Midbrain (tissue), 1 donor: ENCODE results near the gene ENOX1.
A peak's percentile ranks its signal among the peaks of the same experiment; 100 is the strongest.

ENCODE experiments used
- DNase-seq: peaks from one replicate; lab custom pipeline; 2025; lab: John Stamatoyannopoulos, UW

ENOX1 gene

DNA sequence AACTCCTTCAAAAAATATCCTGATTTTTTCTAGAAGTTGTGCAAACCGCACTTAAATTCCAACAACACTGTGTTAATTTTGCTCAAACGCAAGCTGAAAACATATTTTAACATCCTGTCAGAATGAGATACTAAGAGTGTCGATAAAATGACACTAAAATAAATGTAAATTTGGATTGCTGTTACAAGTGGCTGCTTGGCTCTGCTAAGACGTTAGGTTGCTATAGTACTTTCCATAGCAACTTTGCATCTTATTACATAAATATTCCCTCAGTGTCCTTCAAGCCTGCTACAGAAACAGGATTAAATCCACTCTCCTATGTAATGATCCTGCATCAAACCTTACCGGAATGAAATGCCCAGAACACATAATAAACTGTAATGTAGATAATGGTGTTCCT lies 471.2 kb downstream of the ENOX1 start:
- no peak for DNase-seq

DNA sequence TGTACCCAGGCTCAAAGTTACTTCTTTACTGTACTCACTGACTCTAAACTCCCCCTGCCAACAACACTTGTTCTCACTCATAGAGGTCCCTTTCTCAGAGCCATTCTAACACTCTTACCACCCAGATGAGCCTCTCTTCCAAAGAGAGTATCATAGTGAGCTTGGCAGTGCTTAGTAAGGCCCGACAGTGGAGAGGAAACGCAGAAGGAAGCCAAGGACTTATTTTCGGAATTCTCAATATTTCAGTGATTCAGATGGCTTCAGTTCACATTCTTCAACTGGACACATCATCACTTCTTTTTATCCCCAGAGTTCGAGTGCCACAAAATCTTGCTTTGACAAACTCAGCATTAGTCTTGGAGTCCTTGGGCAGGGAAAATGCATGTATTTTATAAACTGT lies 477.5 kb downstream of the ENOX1 start:
- no peak for DNase-seq

DNA sequence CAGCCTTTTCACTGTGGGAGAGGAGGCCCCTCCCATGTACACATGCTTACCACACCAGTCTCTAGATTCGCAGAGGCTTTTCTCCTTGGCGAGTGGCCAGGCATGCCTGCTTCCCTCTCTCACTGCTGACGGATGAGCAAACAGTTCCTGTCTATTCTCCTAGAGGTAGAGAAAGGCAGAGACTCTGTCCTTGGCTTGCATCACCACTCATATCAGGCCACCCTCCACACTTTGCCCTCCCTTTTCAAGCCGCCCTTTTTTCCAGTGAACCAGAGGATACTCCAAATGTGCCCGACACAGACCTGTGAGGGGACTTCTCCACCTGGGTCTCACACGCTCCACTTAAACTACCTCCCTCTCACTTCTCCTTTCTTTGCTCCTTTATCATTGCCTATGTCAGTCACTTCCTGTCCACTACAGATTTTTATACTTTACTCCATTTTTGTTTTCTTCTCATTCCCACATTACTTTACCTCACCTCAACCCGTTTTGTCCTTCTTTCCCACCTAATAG lies 478.8 kb downstream of the ENOX1 start:
- DNase-seq, result no peak

DNA sequence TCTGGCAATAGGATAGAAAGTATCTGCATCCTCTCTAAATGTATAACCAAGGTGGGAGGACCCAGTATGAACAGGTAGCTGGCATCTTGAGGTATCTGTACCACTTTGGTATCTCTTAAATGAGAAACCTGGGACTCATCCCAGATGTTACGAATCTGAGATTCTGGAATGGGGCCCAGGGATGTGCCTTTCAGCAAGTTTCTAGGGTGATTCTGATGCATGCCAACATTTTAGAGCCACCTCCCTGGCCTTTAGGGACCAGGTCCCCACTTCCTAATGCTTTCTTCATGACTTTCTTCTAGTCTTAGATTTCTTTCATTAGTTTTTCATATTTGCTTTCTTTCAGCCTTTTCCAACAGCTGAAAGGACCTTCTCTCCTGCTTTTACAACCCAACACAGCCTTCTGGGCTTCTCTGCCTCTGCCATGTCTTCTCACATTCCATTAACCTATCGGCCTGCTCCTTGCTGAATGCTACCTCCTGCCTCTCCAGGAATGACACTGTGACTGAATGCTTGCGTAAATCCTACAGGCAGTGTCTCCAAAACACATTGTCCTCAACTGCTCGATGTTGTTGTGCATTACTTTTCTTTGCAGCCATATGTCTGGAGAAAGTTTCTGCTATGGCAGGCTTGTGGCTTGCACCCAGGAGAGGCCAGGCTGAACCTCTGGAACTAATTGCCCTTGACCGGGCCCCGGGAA lies 479.4 kb downstream of the ENOX1 start:
- DNase-seq, result no peak

DNA sequence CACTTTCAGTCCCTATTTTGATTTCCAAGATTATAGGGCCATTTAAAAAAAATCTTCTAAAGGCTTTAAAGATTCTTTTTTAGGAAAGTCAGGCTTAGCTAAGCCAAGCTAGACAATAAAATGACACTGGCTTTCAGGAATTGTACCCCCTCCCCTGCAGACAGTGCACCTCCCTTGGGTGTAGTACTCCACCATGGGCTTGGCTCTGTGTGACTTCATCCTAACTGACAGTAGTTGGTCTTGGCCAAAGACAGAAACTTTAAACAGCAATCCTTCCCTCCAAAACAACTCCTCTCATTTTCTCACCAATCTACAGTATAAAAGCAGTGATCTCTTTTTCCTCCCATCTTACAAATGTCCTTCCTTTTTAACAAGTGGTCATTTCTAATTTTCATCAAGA lies 480.4 kb downstream of the ENOX1 start:
- no peak for DNase-seq

DNA sequence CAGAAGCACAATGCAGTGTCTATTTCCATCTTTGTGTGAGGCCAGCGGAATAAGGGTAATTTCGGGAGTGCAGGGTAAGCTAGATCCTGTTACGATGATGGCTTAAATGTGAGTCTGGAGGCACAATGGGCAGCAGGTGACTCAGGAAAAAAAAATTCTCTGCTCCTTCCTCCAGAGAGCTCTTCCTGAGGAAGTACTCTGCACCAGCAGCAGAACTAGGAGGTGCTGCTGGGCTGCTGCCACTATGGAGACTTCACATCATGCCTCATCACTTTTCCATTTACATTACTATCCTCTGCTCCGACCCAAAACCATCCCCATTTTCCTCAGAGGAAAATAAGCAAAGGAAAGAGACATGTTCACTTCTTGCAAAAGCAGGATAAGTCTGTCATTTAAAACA lies 481.4 kb downstream of the ENOX1 start:
- DNase-seq, result no peak

DNA sequence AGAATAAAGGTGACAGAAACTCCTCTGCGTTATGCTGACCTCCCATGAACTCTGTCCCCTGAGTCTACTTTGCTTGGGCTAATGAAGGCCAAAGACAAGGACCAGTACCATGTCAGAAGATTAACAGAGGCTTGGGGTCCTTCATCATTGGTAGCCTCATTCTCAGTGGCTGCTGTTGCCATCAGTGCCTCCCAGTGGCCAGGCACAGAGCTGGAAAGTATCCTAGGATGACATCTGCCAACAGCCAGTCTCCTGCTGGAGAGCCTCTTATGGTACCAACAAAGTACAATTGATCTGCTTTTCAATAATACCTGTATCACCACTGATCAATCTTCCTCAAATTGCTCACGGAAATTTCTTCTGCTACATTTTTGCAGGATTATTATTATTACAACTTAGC lies 481.8 kb downstream of the ENOX1 start:
- DNase-seq, result peak; percentile 19

DNA sequence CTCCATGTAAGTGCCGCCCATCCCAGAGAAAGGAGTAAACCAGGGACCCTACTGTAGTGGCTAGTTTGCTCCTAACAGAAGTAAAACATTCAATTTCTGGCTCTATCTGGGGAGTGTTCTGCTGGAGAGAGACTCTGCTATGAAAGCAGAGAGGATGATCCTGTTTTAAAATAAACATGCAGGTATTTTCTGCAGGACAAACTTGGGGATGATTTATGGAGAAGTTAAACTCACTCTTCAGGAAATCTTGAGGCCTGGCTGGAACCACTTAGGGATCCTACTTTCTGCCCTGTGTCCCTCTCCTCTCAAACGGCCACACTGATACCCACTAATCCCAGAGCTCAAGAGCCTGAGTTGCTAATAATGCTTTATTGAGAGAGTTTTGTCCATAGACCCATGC lies 482.3 kb downstream of the ENOX1 start:
- DNase-seq, result no peak

DNA sequence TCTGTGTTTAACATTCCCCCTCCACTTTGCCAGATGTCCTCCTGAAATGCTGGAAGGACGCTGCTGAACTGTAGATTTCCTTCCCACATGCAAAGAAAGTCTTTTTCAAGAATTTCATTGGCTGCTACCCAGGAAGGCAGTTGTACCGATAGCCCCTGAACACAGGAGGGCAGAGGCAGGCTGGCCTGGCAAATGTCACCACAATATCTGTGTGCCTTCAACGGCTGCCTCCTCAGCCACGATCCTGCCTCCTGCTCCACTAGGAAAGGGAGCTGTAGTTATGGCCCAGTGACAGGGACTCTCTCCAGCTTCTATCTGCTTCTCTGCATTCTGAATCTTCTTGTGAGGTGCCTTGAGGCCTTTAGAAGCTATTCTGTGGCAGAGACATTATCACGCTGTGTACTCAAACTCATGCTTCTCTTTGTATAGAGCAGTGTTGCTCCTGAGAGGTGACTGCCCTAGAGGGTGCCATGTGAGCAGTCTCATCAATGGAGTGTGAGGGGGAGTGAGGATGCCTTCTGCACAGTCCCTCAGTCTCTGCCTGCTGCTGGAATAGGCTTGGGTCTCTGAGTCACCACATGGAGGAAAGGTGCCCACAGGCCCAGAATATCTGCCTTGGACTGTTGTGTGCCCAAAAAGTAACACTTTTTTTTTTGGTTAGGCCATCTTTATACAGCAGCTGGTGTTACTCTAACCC lies 483.6 kb downstream of the ENOX1 start:
- DNase-seq, result peak; percentile 68

DNA sequence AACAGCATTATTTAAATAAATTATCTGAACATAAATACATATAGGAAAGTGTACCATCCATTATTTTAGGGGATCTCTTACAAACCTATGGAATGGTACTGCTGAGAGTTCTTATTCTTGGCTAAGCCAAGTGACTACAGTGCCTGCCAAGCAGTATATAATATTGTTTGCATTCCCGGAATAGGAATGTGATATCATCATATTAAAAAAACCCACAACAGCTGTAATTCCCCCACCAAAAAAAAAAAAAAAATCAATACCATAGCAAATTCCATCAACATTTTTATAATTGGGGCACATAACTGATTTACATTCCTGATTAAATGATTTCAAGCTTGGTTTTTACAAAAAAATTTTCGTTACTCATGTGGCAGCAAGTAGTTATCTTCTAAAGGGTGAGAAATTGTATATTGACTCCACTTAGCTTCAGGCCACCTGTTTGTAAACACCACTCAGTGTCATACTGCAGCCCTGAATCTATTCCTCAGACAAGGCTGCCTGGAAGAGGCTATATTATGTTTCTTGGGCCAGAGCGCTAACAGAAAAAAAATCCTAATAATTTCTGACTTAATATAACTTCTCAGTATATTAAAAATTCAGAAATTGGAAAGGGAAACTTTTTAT lies 485.3 kb downstream of the ENOX1 start:
- DNase-seq, result no peak

DNA sequence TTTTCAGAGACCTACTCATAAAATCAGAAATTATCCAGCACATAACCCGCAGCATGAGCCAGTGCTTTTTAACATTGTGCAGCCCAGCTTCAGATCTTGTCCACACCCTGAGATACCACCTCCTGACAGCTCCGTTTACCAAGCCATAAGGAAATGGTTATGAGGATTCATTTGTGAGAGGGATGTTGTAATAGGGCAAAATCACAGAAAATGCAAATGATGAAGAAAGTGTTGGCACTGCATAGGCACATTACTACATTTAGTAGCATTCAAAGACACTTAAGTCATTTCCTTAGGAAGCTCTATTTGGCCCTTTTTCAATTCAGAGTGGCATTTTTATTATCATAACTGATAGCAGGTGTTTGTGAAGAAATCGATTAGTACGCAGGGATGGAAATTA lies 485.9 kb downstream of the ENOX1 start:
- DNase-seq, result no peak

DNA sequence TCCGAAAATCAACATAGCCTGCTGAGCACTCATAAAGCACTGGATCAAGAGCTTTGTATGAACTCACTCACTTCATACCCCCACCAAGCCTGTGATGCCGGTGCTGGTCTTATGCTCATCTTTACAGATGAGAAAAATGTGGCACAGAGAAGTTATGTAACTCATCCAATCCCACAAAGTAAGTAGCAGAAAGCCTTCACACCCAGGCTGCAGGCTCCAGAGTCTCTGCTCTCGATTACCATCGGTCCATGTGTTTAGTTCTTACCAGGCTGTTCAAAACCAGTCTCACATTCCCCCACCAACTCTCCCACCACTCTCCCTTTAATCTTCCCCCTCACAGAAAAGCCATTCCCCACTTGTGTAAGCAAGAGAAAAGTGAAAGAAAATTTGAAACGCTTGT lies 487.4 kb downstream of the ENOX1 start:
- no peak for DNase-seq

DNA sequence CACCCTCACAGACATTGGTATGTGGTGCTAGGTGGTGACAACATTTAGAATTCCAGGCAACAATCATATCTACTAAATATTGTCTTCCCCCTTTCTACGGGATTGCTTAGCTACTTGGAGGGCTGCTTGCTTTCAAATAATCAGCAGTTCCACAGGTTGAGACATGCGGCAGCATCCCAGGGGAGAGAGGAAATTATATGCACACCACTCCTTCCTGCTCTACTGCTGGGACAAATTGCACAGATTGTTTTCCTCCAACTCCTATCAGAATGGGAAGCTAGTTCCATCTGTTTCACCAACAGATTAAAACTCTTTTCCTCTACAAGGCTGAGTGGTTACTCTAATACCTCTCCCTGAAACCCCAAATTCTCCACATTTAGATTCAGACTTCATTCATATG lies 488.0 kb downstream of the ENOX1 start:
- DNase-seq, result no peak

DNA sequence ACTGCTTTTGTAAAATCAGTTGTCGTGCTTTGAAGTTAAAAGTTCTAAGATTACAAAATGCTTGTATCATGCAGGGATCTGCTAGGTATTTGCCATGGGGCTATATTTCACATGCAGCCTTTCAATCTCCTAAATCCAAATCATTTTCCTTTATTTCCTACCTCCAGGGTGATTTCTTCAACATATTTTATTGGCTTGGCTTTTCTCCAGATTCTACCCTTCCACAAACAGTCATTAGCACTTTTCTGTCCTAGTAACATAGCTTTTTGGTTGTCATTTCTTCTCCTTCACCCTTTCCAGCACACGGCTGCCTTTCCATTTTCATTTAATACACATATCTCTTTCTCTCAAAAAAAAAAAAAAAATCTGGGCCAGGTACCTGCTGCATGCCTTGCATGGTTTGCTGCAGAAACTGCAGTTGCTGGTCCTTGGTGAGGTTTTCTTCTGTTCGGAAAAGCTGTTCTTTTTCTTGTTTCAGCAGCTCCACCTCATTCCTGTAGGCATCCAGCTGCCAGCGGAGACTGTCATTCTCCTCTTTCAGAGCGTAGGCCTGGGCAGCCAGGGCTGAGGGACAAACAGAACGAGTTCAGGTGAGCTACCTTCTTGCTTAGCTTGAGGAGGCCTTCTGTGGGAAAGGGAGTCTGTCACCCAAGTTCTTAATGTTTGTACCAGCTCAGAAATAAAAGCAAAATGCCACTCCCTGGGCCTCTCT lies 488.6 kb downstream of the ENOX1 start:
- DNase-seq, result no peak

DNA sequence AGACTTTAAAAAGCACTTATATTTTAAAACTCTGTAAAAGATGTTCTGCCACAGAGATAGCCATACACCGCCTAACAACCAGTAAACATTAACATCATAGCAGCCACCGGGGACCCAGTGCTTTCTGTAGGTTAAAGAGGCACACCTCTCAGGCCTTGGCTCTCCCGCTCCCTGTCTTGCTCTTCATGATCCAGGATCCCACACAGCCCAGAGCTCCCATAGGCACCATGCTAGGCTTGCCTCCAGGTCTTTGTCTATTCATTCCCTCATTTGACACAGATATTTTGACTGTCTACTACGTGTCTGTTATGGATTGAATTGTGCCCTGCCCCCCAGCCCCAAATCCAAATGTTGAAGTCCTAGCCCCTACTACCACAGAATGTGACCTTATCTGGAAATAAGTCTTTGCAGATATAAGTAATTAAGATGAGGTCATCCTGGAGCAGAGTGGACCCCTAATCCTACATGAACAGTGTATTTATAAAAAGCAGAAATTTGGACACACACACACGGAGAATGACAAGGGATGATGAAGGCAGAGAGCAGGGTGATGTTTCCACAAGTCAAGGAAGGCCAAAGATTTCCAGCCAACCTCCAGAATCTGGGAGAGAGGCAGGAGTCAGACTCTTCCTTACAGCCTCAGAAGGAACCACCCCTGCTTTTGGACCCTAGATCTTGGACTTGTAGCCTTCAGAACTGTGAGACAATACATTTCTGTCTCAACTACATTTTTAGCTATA lies 490.8 kb downstream of the ENOX1 start:
- DNase-seq, result no peak

DNA sequence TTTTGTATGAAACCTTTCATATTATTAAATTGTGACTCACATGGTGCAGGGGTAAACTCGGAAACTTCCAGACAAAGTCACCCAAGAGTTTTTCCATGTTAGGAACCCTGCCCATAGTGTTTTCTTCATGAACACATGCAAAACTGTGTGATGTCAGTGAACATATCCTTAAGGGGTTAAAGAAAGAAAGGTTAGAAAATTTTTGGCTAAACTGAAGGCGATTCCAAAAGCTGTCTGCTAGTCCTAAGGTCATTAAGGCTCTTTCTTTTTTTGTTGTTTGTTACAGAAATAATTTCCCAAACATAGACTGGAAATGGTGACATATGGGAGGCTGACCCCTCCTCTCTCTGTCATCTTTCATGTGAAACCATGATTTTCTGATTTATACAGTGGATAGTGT lies 491.5 kb downstream of the ENOX1 start:
- no peak for DNase-seq

DNA sequence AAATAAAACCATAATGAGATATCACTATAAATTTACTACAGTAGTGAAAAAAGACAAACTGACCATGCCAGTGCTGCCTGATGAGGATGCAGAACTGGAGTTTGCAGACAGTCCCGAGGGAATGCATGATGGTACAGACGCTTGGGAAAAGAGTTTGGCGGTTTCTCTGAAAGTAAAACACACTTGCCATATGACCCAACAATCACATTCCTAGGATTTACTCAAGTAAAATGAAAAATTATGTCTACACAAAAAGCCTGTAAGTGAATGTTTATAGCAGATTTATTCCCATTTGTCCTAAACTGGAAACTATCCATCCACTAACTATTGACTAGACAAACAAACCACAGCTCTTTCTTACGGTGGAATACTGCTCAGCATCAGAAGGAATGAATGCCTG lies 492.4 kb downstream of the ENOX1 start:
- no peak for DNase-seq

DNA sequence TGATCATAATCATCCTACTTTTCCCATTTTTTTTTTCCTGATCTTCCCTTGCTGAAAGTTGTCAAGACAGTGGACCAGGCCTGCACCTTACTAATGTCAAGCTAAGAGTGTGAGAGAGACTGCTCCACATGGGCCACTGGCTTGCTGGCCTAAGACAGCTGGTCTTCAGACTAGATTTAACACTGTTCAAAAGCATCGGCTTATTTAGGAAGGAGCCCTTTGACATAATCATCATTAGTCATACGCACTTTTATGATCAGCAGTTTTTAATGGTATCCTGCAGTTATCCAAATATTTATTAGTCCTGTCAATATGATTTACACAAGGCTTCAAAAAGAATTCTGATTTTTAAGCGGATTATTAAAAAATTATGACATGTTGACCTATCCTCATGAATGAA lies 492.8 kb downstream of the ENOX1 start:
- DNase-seq, result no peak

DNA sequence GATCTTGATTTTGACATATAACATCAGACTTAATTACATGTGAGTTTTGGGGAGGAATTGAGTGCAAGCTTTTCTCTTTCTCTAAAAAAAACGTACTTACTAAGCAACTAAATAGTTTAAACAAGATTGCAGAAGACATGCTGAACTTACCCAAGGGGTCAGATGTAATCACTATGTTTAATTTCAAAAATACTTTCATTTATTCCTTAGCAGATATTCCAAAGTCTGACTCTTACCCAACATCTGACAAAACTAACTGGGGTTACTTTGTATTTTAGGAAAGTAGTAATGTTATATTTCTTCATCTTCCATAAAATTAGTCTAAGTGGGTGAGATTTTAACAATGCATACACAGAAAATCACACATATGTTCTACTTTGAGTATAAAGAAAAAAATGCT lies 493.2 kb downstream of the ENOX1 start:
- no peak for DNase-seq

DNA sequence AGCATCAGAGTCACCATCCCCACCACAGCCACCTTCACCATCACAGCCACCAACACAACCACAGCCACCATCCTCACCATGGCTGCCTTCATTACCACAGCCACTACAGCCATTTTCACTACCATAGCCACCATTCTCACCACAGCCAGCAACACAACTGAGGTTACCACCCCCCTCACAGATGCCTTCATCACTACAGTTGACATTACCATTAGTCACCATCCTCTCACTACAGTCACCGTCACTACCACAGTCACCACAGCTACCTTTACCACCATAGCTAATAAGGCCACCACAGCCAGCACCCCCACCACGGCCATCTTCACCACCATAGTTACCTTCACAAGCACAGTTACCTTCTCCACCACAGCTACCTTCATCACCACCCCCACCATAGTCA lies 493.8 kb downstream of the ENOX1 start:
- no peak for DNase-seq

DNA sequence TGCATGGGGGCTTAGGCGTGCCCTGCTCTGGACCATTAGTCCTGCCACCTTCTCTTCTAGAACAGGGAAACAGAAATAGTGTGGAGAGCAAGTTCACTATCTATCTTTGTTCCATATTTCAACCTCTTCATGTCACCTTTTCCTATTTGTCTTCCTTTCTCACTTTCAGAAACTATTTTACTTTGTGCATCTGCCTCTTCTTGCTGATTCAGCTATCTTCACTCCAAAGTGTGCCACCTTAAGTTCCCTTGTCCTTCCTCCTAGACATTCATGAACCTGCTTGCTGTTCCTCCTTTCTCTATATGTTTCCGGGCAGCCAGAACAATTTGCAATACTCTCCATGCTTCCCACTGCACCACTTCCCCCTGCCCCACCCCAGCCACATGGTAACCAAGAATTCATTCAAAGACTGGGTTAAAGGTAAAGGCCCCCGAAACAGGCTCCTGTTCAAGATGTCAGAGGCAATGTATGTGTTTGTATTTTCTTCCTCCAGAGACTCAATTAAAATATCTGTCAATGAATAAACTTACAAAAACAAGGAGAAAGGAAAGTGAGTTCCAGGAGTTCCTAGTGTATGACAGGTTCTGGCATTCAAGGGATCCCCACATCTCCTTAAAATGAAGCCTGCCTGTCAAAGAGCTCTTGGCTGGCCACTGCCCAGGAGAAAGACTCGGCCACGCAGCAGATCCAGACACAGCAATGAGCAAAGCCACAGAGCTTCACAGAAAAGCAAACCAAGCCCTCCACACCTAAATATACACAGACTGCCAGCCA lies 495.3 kb downstream of the ENOX1 start:
- DNase-seq, result no peak
